Neural cell (in vitro differentiated cells): ENCODE data around the gene ITGB4. TPM values are rescaled to one million over a fixed set of nuclear protein-coding genes. Genes with fewer than 3 reads are reported as not detected.

ENCODE experiments used
- H2AFZ ChIP-seq: fragments of 200-600, 300-800 bp; sonication (generic), shearing (Covaris generic); 2 replicates; pipeline ENCODE4 v1.6.0; 2014; ENCODE audit warnings: low read depth, mild to moderate bottlenecking, antibody characterized with exemption, low read length, moderate library complexity
- H3F3A ChIP-seq: fragments of 200-600 bp; shearing (Covaris generic); 2 replicates; pipeline ENCODE4 v1.6.1; 2016; ENCODE audit warnings: mild to moderate bottlenecking, moderate library complexity, mixed read lengths, antibody characterized with exemption, low read length; ENCODE audit not compliant: insufficient read depth, poor library complexity, severe bottlenecking
- H3K27ac ChIP-seq: fragments of 200-600, 300-800 bp; sonication (generic), shearing (Covaris generic); 2 replicates; pipeline ENCODE4 v1.5.1; 2014; ENCODE audit warnings: mild to moderate bottlenecking, low read length, moderate library complexity
- H3K27me3 ChIP-seq: fragments of 300-800, 200-600 bp; sonication (generic), shearing (Covaris generic); 2 replicates; pipeline ENCODE4 v1.6.0; 2014; ENCODE audit warnings: mild to moderate bottlenecking, low read depth, low read length, moderate library complexity; ENCODE audit not compliant: insufficient read depth
- H3K36me3 ChIP-seq: fragments of 300-800, 200-600 bp; sonication (generic), shearing (Covaris generic); 2 replicates; pipeline ENCODE4 v1.5.1; 2014; ENCODE audit warnings: mild to moderate bottlenecking, antibody characterized with exemption, low read length, moderate library complexity; ENCODE audit not compliant: insufficient read depth
- H3K4me2 ChIP-seq: fragments of 300-800, 200-600 bp; sonication (generic), shearing (Covaris generic); 2 replicates; pipeline ENCODE4 v1.6.0; 2014; ENCODE audit warnings: mild to moderate bottlenecking, low read length
- H3K4me3 ChIP-seq: fragments of 300-800, 200-600 bp; sonication (generic), shearing (Covaris generic); 2 replicates; pipeline ENCODE4 v1.5.1; 2014; ENCODE audit warnings: mild to moderate bottlenecking, low read length, moderate library complexity
- H3K79me2 ChIP-seq: fragments of 200-600 bp; shearing (Covaris generic); replicated peaks from 2 replicates; pipeline ENCODE4 v1.6.0; 2014; ENCODE audit warnings: mild to moderate bottlenecking, low read length, moderate library complexity; ENCODE audit not compliant: insufficient read depth
- H3K9ac ChIP-seq: fragments of 300-800, 200-600 bp; sonication (generic), shearing (Covaris generic); 2 replicates; pipeline ENCODE4 v1.6.1; 2016; ENCODE audit warnings: mild to moderate bottlenecking, low read length, mixed read lengths
- H3K9me2 ChIP-seq: fragments of 200-600 bp; shearing (Covaris generic); 2 replicates; pipeline ENCODE4 v1.6.1; 2016; ENCODE audit warnings: mild to moderate bottlenecking, low read length, mixed read lengths; ENCODE audit not compliant: insufficient read depth
- H3K9me3 ChIP-seq: fragments of 200-600, 300-800 bp; sonication (generic), shearing (Covaris generic); 2 replicates; pipeline ENCODE4 v1.6.1; 2016; ENCODE audit warnings: mild to moderate bottlenecking, mixed run types, low read length, moderate library complexity, mixed read lengths
- H4K20me1 ChIP-seq: fragments of 200-600 bp; shearing (Covaris generic); 2 replicates; pipeline ENCODE4 v1.6.1; 2016; ENCODE audit warnings: mild to moderate bottlenecking, mixed run types; ENCODE audit not compliant: insufficient read depth
- CTCF ChIP-seq: fragments of 450-650 bp; IDR thresholded peaks from 2 replicates; pipeline ENCODE4 v1.5.1; 2014; ENCODE audit warnings: antibody characterized with exemption, mild to moderate bottlenecking, moderate library complexity; ENCODE audit not compliant: poor library complexity, severe bottlenecking
- EP300 ChIP-seq: fragments of 450-650 bp; conservative IDR thresholded peaks from 2 replicates; pipeline ENCODE4 v1.6.1; 2014; ENCODE audit warnings: antibody characterized with exemption, mild to moderate bottlenecking, moderate library complexity; ENCODE audit not compliant: poor library complexity, severe bottlenecking
- EZH2 ChIP-seq: fragments of 200-600, 300-800 bp; shearing (Covaris generic), sonication (generic); IDR thresholded peaks from 2 replicates; pipeline ENCODE4 v1.6.1; 2014; ENCODE audit warnings: antibody characterized with exemption, low read length, borderline replicate concordance, mild to moderate bottlenecking; ENCODE audit not compliant: insufficient read depth, poor library complexity, severe bottlenecking
- MXI1 ChIP-seq: fragments of 450-650 bp; conservative IDR thresholded peaks from 2 replicates; pipeline ENCODE4 v1.6.1; 2014; ENCODE audit warnings: antibody characterized with exemption, mild to moderate bottlenecking; ENCODE audit not compliant: poor library complexity, severe bottlenecking
- POLR2AphosphoS5 ChIP-seq: IDR thresholded peaks from 2 replicates; pipeline ENCODE4 v1.6.1; 2012
- RAD21 ChIP-seq: fragments of 450-650 bp; conservative IDR thresholded peaks from 2 replicates; pipeline ENCODE4 v1.6.1; 2014; ENCODE audit warnings: antibody characterized with exemption, mild to moderate bottlenecking, moderate library complexity
- REST ChIP-seq: IDR thresholded peaks from 2 replicates; pipeline ENCODE4 v1.6.1; 2012; ENCODE audit warnings: borderline replicate concordance
- SMC3 ChIP-seq: fragments of 450-650 bp; conservative IDR thresholded peaks from 2 replicates; pipeline ENCODE4 v1.6.1; 2014; ENCODE audit warnings: antibody characterized with exemption, mild to moderate bottlenecking, moderate library complexity; ENCODE audit not compliant: poor library complexity
- TAF1 ChIP-seq: IDR thresholded peaks from 2 replicates; pipeline ENCODE4 v1.6.1; 2012; ENCODE audit warnings: low read depth
- polyA plus RNA-seq: library from polyadenylated mRNA; depleted of rRNA; stranded (reverse); fragments of >200 nt; gene quantifications from 2 replicates; pipeline ENCODE4 v1.2.3, GENCODE V29; 2014

Gene ITGB4
- polyA plus RNA-seq, 1 donor from 2014 or later: not detected

GRCh38 chr17:75740631-75741077, 19.4 kb downstream of the ITGB4 start:
- no peak overlapping the region for H2AFZ ChIP-seq
- H3K27ac ChIP-seq: no peak overlapping the region
- no peaks in the 10 kb centered on the region for H3F3A ChIP-seq

GRCh38 chr17:75742337-75742736, 21.1 kb downstream of the ITGB4 start:
- H3K27ac ChIP-seq: no peak overlapping the region
- no peak overlapping the region for H3K9ac ChIP-seq
- H4K20me1 ChIP-seq: no peaks in the 10 kb centered on the region
- H3K4me3 ChIP-seq: no peak overlapping the region
- H3K36me3 ChIP-seq: no peaks in the 10 kb centered on the region
- H3K4me2 ChIP-seq: no peak overlapping the region
- no peaks in the 10 kb centered on the region for H3F3A ChIP-seq
- no peak overlapping the region for H2AFZ ChIP-seq
- H3K27me3 ChIP-seq: no peaks in the 10 kb centered on the region
- no peaks in the 10 kb centered on the region for H3K9me2 ChIP-seq
- H3K79me2 ChIP-seq: no peaks in the 10 kb centered on the region
- H3K9me3 ChIP-seq: no peaks in the 10 kb centered on the region
- TF ChIP-seq SMC3 (no peak), CTCF (no peak), REST (no peak), POLR2AphosphoS5 (no peak), TAF1 (no peak), EZH2 (no peak), RAD21 (no peak)

More at GRCh38 chr17:75740631-75741077, 19.4 kb downstream of the ITGB4 start:
- Histone ChIP-seq H3K9me2 (no peaks in the 10 kb centered on the region), H3K9ac (no peak overlapping the region), H3K4me3 (no peak overlapping the region), H3K79me2 (no peaks in the 10 kb centered on the region), H3K27me3 (no peaks in the 10 kb centered on the region), H3K9me3 (no peaks in the 10 kb centered on the region), H3K36me3 (no peaks in the 10 kb centered on the region), H4K20me1 (no peaks in the 10 kb centered on the region), H3K4me2 (no peak overlapping the region)
- TF ChIP-seq CTCF (no peak), EP300 (no peak), RAD21 (no peak), REST (no peak), EZH2 (no peak), TAF1 (no peak), POLR2AphosphoS5 (no peak), MXI1 (no peak), SMC3 (no peak)
